DND-41 (cell line): ENCODE results near the gene AIPL1.

Experiments
- ATAC-seq: fragments of 200-7000 bp; cut with Tn5 transposase; 3 replicates; pipeline ENCODE4 v1.9.1; 2021; ENCODE audit warnings: low read depth; ENCODE audit not compliant: insufficient read depth
- DNase-seq: peaks from one replicate; pipeline ENCODE4 v3.0.0-alpha.2; 2020
- H2AFZ ChIP-seq: 2 replicates; pipeline ENCODE4 v1.6.0; 2012; ENCODE audit warnings: low read depth, low read length
- H3K27ac ChIP-seq: 2 replicates; pipeline ENCODE4 v1.5.1; 2012; ENCODE audit warnings: low read length, inconsistent platforms
- H3K27me3 ChIP-seq: fragments of 200-600 bp; sonication (generic); 2 replicates; pipeline ENCODE4 v1.6.0; 2012; ENCODE audit warnings: low read length, mild to moderate bottlenecking, inconsistent platforms; ENCODE audit not compliant: insufficient read depth, poor library complexity
- H3K36me3 ChIP-seq: 2 replicates; pipeline ENCODE4 v1.5.1; 2012; ENCODE audit warnings: low read length, inconsistent platforms; ENCODE audit not compliant: insufficient read depth
- H3K4me1 ChIP-seq: 2 replicates; pipeline ENCODE4 v1.5.1; 2012; ENCODE audit warnings: mild to moderate bottlenecking, low read length; ENCODE audit not compliant: insufficient read depth
- H3K4me2 ChIP-seq: 2 replicates; pipeline ENCODE4 v1.6.0; 2012; ENCODE audit warnings: mild to moderate bottlenecking, moderate library complexity, low read length, inconsistent platforms; ENCODE audit not compliant: insufficient read depth
- H3K4me3 ChIP-seq, 2 experiments: fragments of 200-600 bp in 1 of 2; shearing (Covaris generic) in 1 of 2; 2 replicates each; pipeline ENCODE4 v1.5.1; 2012 to 2016; ENCODE audit warnings: inconsistent platforms in 2 of 2, low read length in 2 of 2, mild to moderate bottlenecking in 2 of 2, low read depth in 1 of 2, moderate library complexity in 1 of 2
- H3K79me2 ChIP-seq: 2 replicates; pipeline ENCODE4 v1.6.0; 2012; ENCODE audit warnings: low read length, inconsistent platforms; ENCODE audit not compliant: insufficient read depth
- H3K9ac ChIP-seq: 2 replicates; pipeline ENCODE4 v1.6.0; 2012; ENCODE audit warnings: low read depth, mild to moderate bottlenecking, inconsistent platforms, low read length, moderate library complexity
- H3K9me3 ChIP-seq: 2 replicates; pipeline ENCODE4 v1.5.1; 2012; ENCODE audit warnings: low read length, moderate library complexity, mild to moderate bottlenecking, inconsistent platforms; ENCODE audit not compliant: insufficient read depth, severe bottlenecking
- H4K20me1 ChIP-seq: 2 replicates; pipeline ENCODE4 v1.6.0; 2012; ENCODE audit warnings: low read length; ENCODE audit not compliant: insufficient read depth
- EZH2 ChIP-seq: IDR thresholded peaks from 3 replicates; pipeline ENCODE4 v1.6.1; 2012; ENCODE audit warnings: borderline replicate concordance, low read depth, mild to moderate bottlenecking, moderate library complexity, low read length, inconsistent platforms; ENCODE audit not compliant: severe bottlenecking
- TF ChIP-seq, protein P1 (sequence below): IDR thresholded peaks from 2 replicates; pipeline ENCODE4 v1.5.1; 2012; ENCODE audit warnings: borderline replicate concordance, low read length, moderate library complexity, mild to moderate bottlenecking; ENCODE audit not compliant: poor library complexity, severe bottlenecking; ENCODE audit errors: extremely low read depth

The AIPL1 gene

DNA sequence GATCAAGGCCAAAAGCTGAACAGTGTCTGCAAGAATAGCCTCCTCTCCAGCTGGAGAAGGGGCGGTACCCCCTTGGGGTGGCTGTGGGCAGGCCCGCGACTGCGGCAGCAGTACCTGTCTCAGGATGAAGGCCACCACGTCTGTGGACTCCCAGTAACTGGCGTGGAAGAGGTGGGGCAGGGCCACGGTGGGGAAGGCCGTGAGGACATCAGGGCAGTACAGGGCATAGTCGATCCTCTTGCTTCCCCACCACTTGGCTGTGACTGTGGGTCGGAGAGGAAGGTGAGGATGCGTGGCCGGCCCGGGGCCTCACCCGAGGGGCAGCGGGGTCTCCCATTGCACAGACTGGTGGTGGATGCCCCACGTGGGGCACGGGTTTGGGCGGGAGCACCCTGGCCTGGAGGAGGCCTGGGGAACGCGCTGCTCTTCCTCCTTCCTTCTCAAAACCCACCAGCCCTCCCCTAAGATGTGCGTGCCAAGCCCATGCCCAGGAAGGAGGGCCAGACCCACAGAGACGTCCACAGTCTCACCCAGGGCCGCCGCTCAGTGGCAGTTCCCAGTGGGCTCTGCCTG lies 35.3 kb upstream of the AIPL1 start:
- Histone ChIP-seq H3K27me3 (peaks cover 5% of the 10 kb centered on the region), H3K27ac (no peak overlapping the region), H3K4me1 (no peaks in the 10 kb centered on the region), H3K9me3 (no peaks in the 10 kb centered on the region), H3K79me2 (no peaks in the 10 kb centered on the region), H2AFZ (no peak overlapping the region), H4K20me1 (peaks cover 3% of the 10 kb centered on the region), H3K36me3 (no peaks in the 10 kb centered on the region), H3K9ac (no peak overlapping the region), H3K4me2 (no peak overlapping the region), H3K4me3 (no peak overlapping the region)
- TF ChIP-seq EZH2, result no peak
- TF ChIP-seq, protein P1, sequence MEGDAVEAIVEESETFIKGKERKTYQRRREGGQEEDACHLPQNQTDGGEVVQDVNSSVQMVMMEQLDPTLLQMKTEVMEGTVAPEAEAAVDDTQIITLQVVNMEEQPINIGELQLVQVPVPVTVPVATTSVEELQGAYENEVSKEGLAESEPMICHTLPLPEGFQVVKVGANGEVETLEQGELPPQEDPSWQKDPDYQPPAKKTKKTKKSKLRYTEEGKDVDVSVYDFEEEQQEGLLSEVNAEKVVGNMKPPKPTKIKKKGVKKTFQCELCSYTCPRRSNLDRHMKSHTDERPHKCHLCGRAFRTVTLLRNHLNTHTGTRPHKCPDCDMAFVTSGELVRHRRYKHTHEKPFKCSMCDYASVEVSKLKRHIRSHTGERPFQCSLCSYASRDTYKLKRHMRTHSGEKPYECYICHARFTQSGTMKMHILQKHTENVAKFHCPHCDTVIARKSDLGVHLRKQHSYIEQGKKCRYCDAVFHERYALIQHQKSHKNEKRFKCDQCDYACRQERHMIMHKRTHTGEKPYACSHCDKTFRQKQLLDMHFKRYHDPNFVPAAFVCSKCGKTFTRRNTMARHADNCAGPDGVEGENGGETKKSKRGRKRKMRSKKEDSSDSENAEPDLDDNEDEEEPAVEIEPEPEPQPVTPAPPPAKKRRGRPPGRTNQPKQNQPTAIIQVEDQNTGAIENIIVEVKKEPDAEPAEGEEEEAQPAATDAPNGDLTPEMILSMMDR, result no peak
- DNase-seq (no peak), ATAC-seq (no peak)

DNA sequence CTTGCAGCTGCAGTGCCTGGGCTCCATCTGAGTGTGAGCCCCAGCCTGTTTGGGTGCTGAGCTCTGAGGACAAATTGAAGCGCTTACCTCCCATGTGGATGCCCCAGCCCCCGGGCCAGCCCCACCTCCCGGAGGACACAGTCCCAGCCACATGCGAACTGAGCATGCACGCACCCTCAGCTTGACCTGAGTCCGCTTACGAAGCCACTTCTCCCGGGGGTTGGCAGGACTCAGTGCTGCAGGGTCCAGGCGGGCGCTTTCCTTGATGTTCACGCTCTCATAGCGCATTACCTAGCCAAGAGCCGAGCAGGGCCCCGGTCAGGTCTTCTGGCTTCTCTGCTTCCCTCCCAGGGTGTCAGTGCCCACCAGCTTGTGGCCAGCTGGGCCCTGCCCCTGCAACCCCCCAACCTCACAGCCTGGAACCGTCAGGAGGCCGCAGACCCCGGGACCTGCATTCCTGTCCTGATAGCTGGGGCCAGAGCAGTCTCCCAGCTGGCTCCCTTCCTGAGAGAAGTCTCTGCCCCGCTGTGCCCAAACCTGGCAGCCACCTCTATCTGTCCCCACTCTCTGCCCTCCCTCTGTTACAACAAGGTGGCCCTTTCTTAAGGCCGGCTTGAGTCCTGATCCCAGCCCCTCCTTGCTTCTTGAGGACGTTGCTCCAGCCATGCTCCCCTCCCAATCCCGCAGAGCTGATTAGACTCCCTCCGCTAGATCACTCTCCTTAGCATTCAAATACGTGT lies 33.3 kb upstream of the AIPL1 start:
- Histone ChIP-seq H2AFZ (no peak overlapping the region), H3K4me3 (no peak overlapping the region), H3K79me2 (no peaks in the 10 kb centered on the region), H3K27me3 (peaks cover 5% of the 10 kb centered on the region), H3K9me3 (no peaks in the 10 kb centered on the region), H4K20me1 (peaks cover under 1% of the 10 kb centered on the region), H3K36me3 (no peaks in the 10 kb centered on the region), H3K4me1 (no peaks in the 10 kb centered on the region), H3K27ac (no peak overlapping the region), H3K9ac (no peak overlapping the region), H3K4me2 (no peak overlapping the region)
- TF ChIP-seq EZH2, result no peak
- TF ChIP-seq, protein P1, result no peak
- no peak for DNase-seq
- no peak for ATAC-seq

DNA sequence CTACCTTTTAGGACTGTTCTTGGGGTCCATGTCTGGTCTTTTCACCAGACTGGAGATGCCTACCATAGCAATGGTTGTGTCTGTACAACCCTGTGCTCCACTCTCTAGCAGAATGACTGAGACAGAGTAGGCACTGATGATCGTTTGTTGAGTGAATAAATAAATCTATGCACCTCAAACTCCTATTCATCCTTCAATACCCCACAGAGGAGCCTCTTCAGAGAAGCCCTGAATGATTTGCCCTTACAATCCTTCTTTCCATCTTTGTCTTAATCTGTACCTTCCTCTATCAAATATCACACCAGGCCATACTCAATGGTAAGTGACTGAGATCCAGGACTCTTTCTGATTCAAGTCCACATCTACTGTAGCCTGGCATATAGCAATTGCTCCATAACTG lies 32.6 kb upstream of the AIPL1 start:
- H2AFZ ChIP-seq, result no peak overlapping the region
- H3K27me3 ChIP-seq, result peaks cover 5% of the 10 kb centered on the region
- no peak for DNase-seq
- no peak overlapping the region for H3K9ac ChIP-seq
- ATAC-seq, result no peak
- H3K4me1 ChIP-seq, result no peaks in the 10 kb centered on the region
- no peaks in the 10 kb centered on the region for H3K79me2 ChIP-seq
- no peaks in the 10 kb centered on the region for H3K36me3 ChIP-seq
- no peak overlapping the region for H3K4me2 ChIP-seq
- H4K20me1 ChIP-seq, result no peaks in the 10 kb centered on the region; the same call in 1 of the 2 replicates
- TF ChIP-seq, protein P1, result no peak
- TF ChIP-seq EZH2, result no peak
- H3K27ac ChIP-seq, result no peak overlapping the region
- no peaks in the 10 kb centered on the region for H3K9me3 ChIP-seq
- no peak overlapping the region for H3K4me3 ChIP-seq
